Uterus (tissue), 4 donors: Measurements from ENCODE around the gene SHISA6. TPM values are rescaled to one million over a fixed set of nuclear protein-coding genes. Genes with fewer than 3 reads are reported as not detected.

ENCODE experiments used
- DNase-seq, 2 donors: peaks; one replicate each; pipeline ENCODE4 v3.0.0-alpha.2; 2019 to 2020
- H3K27ac ChIP-seq, 2 donors: fragments of 200-600 bp; sonication (generic); 1 replicate in 1 of 2; 2 replicates in 1 of 2; pipeline ENCODE4 v1.5.1; 2016 to 2018
- H3K27me3 ChIP-seq, 2 donors: fragments of 200-600 bp; sonication (generic); one replicate each; pipeline ENCODE4 v1.5.1; 2018 to 2019; ENCODE audit warnings: control low read depth in 1 of 2
- H3K36me3 ChIP-seq, 2 donors: fragments of 200-600 bp; sonication (generic); one replicate each; pipeline ENCODE4 v1.5.1; 2019; ENCODE audit warnings: control low read depth in 1 of 2
- H3K4me1 ChIP-seq, 2 donors: fragments of 200-600 bp; sonication (generic); one replicate each; pipeline ENCODE4 v1.5.1; 2018 to 2019; ENCODE audit warnings: control low read depth in 1 of 2
- H3K4me3 ChIP-seq, 2 donors: fragments of 200-600 bp; sonication (generic); 1 replicate in 1 of 2; 2 replicates in 1 of 2; pipeline ENCODE4 v1.5.1; 2018 to 2019; ENCODE audit warnings: mild to moderate bottlenecking in 1 of 2
- H3K9me3 ChIP-seq, 2 donors: fragments of 200-600 bp; sonication (generic); one replicate each; pipeline ENCODE4 v1.5.1; 2019; ENCODE audit warnings: control low read depth in 1 of 2
- CTCF ChIP-seq, 4 experiments: fragments of 200-600 bp in 2 of 4; fragments of 450-650 bp in 2 of 4; sonication (generic) in 2 of 4; IDR thresholded peaks; one replicate each; pipeline ENCODE4 v1.5.1; 2016 to 2019; ENCODE audit warnings: antibody characterized with exemption in 4 of 4, mild to moderate bottlenecking in 2 of 4, moderate library complexity in 1 of 4
- POLR2A ChIP-seq, 2 donors: fragments of 450-650 bp; IDR thresholded peaks; one replicate each; pipeline ENCODE4 v1.6.1; 2016; ENCODE audit warnings: antibody characterized with exemption in 2 of 2, mild to moderate bottlenecking in 1 of 2, moderate library complexity in 1 of 2
- intact Hi-C: fragments of 100-400 bp; cut with DNase I; formaldehyde crosslinking; loops from one replicate; pipeline ENCODE4 v1.15.1; 2023; ENCODE audit warnings: low total_unique reads
- total RNA-seq, 4 donors: library from RNA; depleted of rRNA in 3 of 4; stranded (reverse); fragments of >200 nt in 3 of 4; gene quantifications; one replicate each; pipeline versions ENCODE4 v1.1.0 to v1.2.4, GENCODE V29; 2014 to 2023
- donor health status: DM: yes; HTN: yes; CAD: no.

Gene SHISA6
- total RNA-seq, 4 donors from 2014 or later, result 0.18 to 3.7 (median 2.0) TPM; not detected in 1

- no peak for DNase-seq
- Histone ChIP-seq H3K4me3 (no peak overlapping the region), H3K36me3 (no peaks in the 10 kb centered on the region), H3K27me3 (no peaks in the 10 kb centered on the region), H3K4me1 (peaks cover 0 to 2% of the 10 kb centered on the region in 2 donors), H3K27ac (no peak overlapping the region), H3K9me3 (no peaks in the 10 kb centered on the region)
- TF ChIP-seq CTCF (IDR thresholded peaks at IDR 0.05) (no peak), POLR2A (IDR thresholded peaks at IDR 0.05) (no peak)
- intact Hi-C loops, result no loop called here
Measured at GRCh38 chr17:11353601-11354000, 112.6 kb downstream of the SHISA6 start.

DNA sequence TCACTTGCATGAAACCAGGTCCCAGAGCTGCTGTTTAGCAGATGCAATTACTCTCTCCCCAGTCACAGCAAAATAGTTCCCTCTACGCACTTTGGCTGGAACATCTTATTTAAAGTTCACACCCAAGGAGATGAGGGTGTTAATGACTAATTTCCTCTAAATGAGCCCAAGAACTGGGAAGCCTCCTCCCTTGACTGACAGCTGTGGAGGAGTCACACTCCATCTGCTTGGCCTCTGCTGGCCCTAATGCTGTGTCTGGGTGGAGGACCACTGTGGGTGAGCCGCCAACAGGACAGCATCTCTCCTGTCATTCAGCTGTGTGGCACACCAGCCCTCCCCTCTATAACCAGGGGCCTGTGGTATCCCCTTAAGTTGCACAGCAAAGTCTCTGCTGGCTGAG is 115.4 kb downstream of the SHISA6 start:
- Histone ChIP-seq H3K9me3 (no peaks in the 10 kb centered on the region), H3K4me3 (no peak overlapping the region), H3K4me1 (no peaks in the 10 kb centered on the region), H3K27me3 (no peaks in the 10 kb centered on the region), H3K27ac (no peak overlapping the region), H3K36me3 (no peaks in the 10 kb centered on the region)
- no peak for TF ChIP-seq CTCF (IDR thresholded peaks at IDR 0.05)
- no peak for TF ChIP-seq POLR2A (IDR thresholded peaks at IDR 0.05)
- DNase-seq, result no peak
- intact Hi-C loops, result no loop called here

GRCh38 chr17:11363565-11364117 is 122.6 kb downstream of the SHISA6 start:
- no peak for DNase-seq
- Histone ChIP-seq H3K27ac (no peak overlapping the region), H3K4me1 (no peaks in the 10 kb centered on the region), H3K27me3 (no peaks in the 10 kb centered on the region), H3K36me3 (no peaks in the 10 kb centered on the region), H3K9me3 (no peaks in the 10 kb centered on the region), H3K4me3 (no peak overlapping the region)
- TF ChIP-seq POLR2A (IDR thresholded peaks at IDR 0.05), result no peak
- intact Hi-C loops, result no loop called here

- Histone ChIP-seq H3K27me3 (no peaks in the 10 kb centered on the region), H3K4me1 (no peaks in the 10 kb centered on the region), H3K9me3 (no peaks in the 10 kb centered on the region), H3K27ac (no peak overlapping the region), H3K4me3 (no peak overlapping the region), H3K36me3 (no peaks in the 10 kb centered on the region)
- TF ChIP-seq POLR2A (IDR thresholded peaks at IDR 0.05) (no peak), CTCF (IDR thresholded peaks at IDR 0.05) (no peak)
- intact Hi-C loops, result no loop called here
- no peak for DNase-seq
Measured at GRCh38 chr17:11366272-11366850, 125.3 kb downstream of the SHISA6 start.

DNA sequence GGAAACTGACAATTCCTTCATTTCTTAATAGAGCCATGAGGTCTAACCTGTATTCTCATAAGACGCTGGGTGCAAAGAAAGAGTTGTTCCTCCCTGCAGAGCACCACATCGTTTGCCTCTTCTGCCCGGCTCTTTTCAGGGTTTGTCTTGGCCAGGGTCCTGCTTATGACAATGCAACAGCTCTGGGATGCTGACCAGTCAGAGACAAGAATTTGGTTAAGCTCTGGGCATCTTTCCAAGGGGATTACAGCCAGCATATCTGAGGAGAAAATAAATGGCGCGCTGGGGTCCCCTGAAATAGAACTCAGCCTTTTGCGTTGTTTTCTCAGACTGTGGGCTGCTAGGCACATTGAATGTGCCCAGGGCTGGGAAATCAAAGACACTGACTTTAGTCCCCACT is 128.6 kb downstream of the SHISA6 start:
- H3K9me3 ChIP-seq, result no peaks in the 10 kb centered on the region
- DNase-seq, result no peak
- intact Hi-C loops, result no loop called here
- H3K36me3 ChIP-seq, result no peaks in the 10 kb centered on the region
- TF ChIP-seq CTCF (IDR thresholded peaks at IDR 0.05), result no peak
- no peak for TF ChIP-seq POLR2A (IDR thresholded peaks at IDR 0.05)
- no peaks in the 10 kb centered on the region for H3K4me1 ChIP-seq
- H3K4me3 ChIP-seq, result no peak overlapping the region
- H3K27me3 ChIP-seq, result no peaks in the 10 kb centered on the region
- H3K27ac ChIP-seq, result no peak overlapping the region
